COR-L47 (cell line): Measurements from ENCODE around the gene PLA1A.
"Not testable (repeated sequence)": the region's sequence is repeated elsewhere in the genome, so short reads cannot be mapped to it uniquely, and the experiment has no call there.

Source experiments
- DNase-seq: peaks from one replicate; lab custom pipeline; 2025; lab: John Stamatoyannopoulos, UW

Gene PLA1A

GRCh38 chr3:119597548-119598288 is at the start of gene PLA1A:
Gene PLA1A (plus strand): TSS chr3:119597885. CDS start chr3:119597914, 29 bp downstream.
- DNase-seq = no peak

GRCh38 chr3:119548341-119548740 is 49.3 kb upstream of the PLA1A start:
- DNase-seq = no peak

- DNase-seq = no peak
Measured at GRCh38 chr3:119550192-119550910, 47.3 kb upstream of the PLA1A start.

GRCh38 chr3:119551598-119551997 is 46.1 kb upstream of the PLA1A start:
- DNase-seq = no peak

GRCh38 chr3:119552928-119553327 is 44.8 kb upstream of the PLA1A start:
- not testable (repeated sequence) for DNase-seq

GRCh38 chr3:119553823-119554415 is 43.8 kb upstream of the PLA1A start:
- DNase-seq = no peak

- no peak for DNase-seq
Measured at GRCh38 chr3:119555309-119555735, 42.4 kb upstream of the PLA1A start.

GRCh38 chr3:119555929-119556328 is 41.8 kb upstream of the PLA1A start:
- no peak for DNase-seq

GRCh38 chr3:119557192-119557876 is 40.4 kb upstream of the PLA1A start:
- DNase-seq = no peak

- DNase-seq = no peak
Measured at GRCh38 chr3:119557877-119558269, 39.8 kb upstream of the PLA1A start.

- DNase-seq = no peak
Measured at GRCh38 chr3:119558626-119559317, 38.9 kb upstream of the PLA1A start.

- DNase-seq = peak; percentile 17
Measured at GRCh38 chr3:119559441-119559963, 38.2 kb upstream of the PLA1A start, which contains the start of gene CD80. Gene CD80 (minus strand): TSS chr3:119559614. CDS start chr3:119557728, 1,886 bp downstream.

- DNase-seq = no peak
Measured at GRCh38 chr3:119560160-119560559, 37.5 kb upstream of the PLA1A start.

- no peak for DNase-seq
Measured at GRCh38 chr3:119562307-119562961, 35.3 kb upstream of the PLA1A start.

- not testable (repeated sequence) for DNase-seq
Measured at GRCh38 chr3:119563334-119563733, 34.4 kb upstream of the PLA1A start.

GRCh38 chr3:119569156-119569555 is 28.5 kb upstream of the PLA1A start:
- no peak for DNase-seq

- no peak for DNase-seq
Measured at GRCh38 chr3:119570229-119570628, 27.5 kb upstream of the PLA1A start.

- DNase-seq = no peak
Measured at GRCh38 chr3:119571230-119571629, 26.5 kb upstream of the PLA1A start.

GRCh38 chr3:119571688-119572087 is 26.0 kb upstream of the PLA1A start:
- DNase-seq = no peak

- DNase-seq = no peak
Measured at GRCh38 chr3:119575507-119575906, 22.2 kb upstream of the PLA1A start.
